Sigmoid colon (tissue), 3 donors: ENCODE data around the gene CLIP4.

Source experiments
- POLR2A ChIP-seq, 2 donors: fragments of 450-650 bp; IDR thresholded peaks; one replicate each; pipeline ENCODE4 v1.6.1; 2016; ENCODE audit warnings: antibody characterized with exemption in 2 of 2, mild to moderate bottlenecking in 2 of 2, moderate library complexity in 2 of 2
- TF ChIP-seq, protein P1 (sequence below), 4 experiments: fragments of 450-650 bp in 3 of 4; fragments of 200-600 bp in 1 of 4; IDR thresholded peaks; one replicate each; pipeline ENCODE4 v1.5.1; 2016 to 2019; ENCODE audit warnings: antibody characterized with exemption in 4 of 4, mild to moderate bottlenecking in 3 of 4, moderate library complexity in 2 of 4

DNA sequence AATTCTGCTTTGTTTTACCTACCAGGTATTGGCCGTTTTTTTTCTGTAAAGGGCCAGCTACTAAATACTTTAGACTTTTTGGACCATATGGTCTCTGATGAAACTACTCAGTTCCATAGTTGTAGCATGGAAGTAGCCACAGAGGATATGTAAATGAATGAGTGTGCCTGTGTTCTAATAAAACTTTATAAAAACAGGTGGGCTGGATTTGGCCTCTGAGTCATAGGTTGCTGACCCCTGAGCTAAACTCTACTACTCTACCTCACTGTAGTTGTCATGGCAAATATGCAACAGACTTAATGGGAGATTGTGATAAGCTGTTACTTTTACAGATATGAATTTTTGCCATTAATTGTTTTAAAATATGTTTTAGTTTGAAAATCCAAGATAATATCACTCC lies 19.7 kb downstream of the CLIP4 start:
- no peak for TF ChIP-seq POLR2A (IDR thresholded peaks at IDR 0.05)
- TF ChIP-seq, protein P1, sequence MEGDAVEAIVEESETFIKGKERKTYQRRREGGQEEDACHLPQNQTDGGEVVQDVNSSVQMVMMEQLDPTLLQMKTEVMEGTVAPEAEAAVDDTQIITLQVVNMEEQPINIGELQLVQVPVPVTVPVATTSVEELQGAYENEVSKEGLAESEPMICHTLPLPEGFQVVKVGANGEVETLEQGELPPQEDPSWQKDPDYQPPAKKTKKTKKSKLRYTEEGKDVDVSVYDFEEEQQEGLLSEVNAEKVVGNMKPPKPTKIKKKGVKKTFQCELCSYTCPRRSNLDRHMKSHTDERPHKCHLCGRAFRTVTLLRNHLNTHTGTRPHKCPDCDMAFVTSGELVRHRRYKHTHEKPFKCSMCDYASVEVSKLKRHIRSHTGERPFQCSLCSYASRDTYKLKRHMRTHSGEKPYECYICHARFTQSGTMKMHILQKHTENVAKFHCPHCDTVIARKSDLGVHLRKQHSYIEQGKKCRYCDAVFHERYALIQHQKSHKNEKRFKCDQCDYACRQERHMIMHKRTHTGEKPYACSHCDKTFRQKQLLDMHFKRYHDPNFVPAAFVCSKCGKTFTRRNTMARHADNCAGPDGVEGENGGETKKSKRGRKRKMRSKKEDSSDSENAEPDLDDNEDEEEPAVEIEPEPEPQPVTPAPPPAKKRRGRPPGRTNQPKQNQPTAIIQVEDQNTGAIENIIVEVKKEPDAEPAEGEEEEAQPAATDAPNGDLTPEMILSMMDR (IDR thresholded peaks at IDR 0.05), result no peak
